K562 (cell line): ENCODE data around the gene S100A4.
"Not testable (repeated sequence)": the region's sequence is repeated elsewhere in the genome, so short reads cannot be mapped to it uniquely, and the experiment has no call there.

Experiments
- ATF2 ChIP-seq: sonication (generic); formaldehyde crosslinking; IDR thresholded peaks from 2 replicates; pipeline ENCODE4 v1.8.1; 2022; ENCODE audit warnings: missing genetic modification reagents
- CBFB ChIP-seq: sonication (generic); formaldehyde crosslinking; IDR thresholded peaks from 2 replicates; pipeline ENCODE4 v1.4.0; 2020; ENCODE audit warnings: mild to moderate bottlenecking, missing genetic modification reagents
- CREB1 ChIP-seq, 2 experiments: sonication (generic) in 1 of 2; formaldehyde crosslinking in 1 of 2; IDR thresholded peaks; 2 replicates each; pipeline versions ENCODE4 v1.6.1 to v1.8.0; 2012 to 2022; ENCODE audit warnings: inconsistent platforms in 1 of 2, mild to moderate bottlenecking in 1 of 2, missing genetic modification reagents in 1 of 2, moderate library complexity in 1 of 2
- CTCF ChIP-seq, 3 experiments: IDR thresholded peaks in 2 of 3; conservative IDR thresholded peaks in 1 of 3; 2 replicates each; pipeline ENCODE4 v1.5.1; 2011 to 2012; ENCODE audit warnings: low read length in 3 of 3, mild to moderate bottlenecking in 3 of 3, control low read depth in 2 of 3, improper control_type of control experiment in 1 of 3, inconsistent platforms in 1 of 3, low read depth in 1 of 3, mixed read lengths in 1 of 3, moderate library complexity in 1 of 3; ENCODE audit not compliant: insufficient read depth in 2 of 3
- GTF3C2 ChIP-seq: IDR thresholded peaks from 3 replicates; pipeline ENCODE4 v1.6.1; 2011; ENCODE audit warnings: borderline replicate concordance, mild to moderate bottlenecking, moderate library complexity; ENCODE audit not compliant: insufficient read length; ENCODE audit errors: extremely low read depth
- HDAC6 ChIP-seq: IDR thresholded peaks from 2 replicates; pipeline ENCODE4 v1.6.1; 2012; ENCODE audit warnings: low read depth, mild to moderate bottlenecking, control low read depth, inconsistent platforms, low read length, moderate library complexity
- KHSRP ChIP-seq: fragments of 450-650 bp; IDR thresholded peaks from 2 replicates; pipeline ENCODE4 v1.6.1; 2017
- POLR2A ChIP-seq: fragments of 450-650 bp; conservative IDR thresholded peaks from 2 replicates; pipeline ENCODE4 v1.6.1; 2016
- POLR2AphosphoS5 ChIP-seq: IDR thresholded peaks from 2 replicates; pipeline ENCODE4 v1.6.1; 2011; ENCODE audit warnings: mild to moderate bottlenecking, low read depth, low read length, moderate library complexity; ENCODE audit not compliant: control insufficient read depth, insufficient read depth
- TAF1 ChIP-seq: IDR thresholded peaks from 2 replicates; pipeline ENCODE4 v1.6.1; 2011; ENCODE audit warnings: mild to moderate bottlenecking, low read length, moderate library complexity; ENCODE audit not compliant: insufficient read depth, control insufficient read depth, severe bottlenecking; ENCODE audit errors: extremely low read depth
- USF1 ChIP-seq: sonication (generic); formaldehyde crosslinking; IDR thresholded peaks from 2 replicates; pipeline ENCODE4 v1.9.0; 2022; ENCODE audit warnings: mild to moderate bottlenecking, missing genetic modification reagents
- ZNF274 ChIP-seq: IDR thresholded peaks from 2 replicates; pipeline ENCODE4 v1.6.1; 2011; ENCODE audit warnings: low read depth, mild to moderate bottlenecking, low read length, moderate library complexity, borderline replicate concordance

GRCh38 chr1:153588033-153588432 is 42.4 kb upstream of the S100A4 start:
- not testable (repeated sequence) for TF ChIP-seq CBFB (CRISPR knock-in tag); CREB1 (IDR thresholded peaks at IDR 0.05); CREB1 (CRISPR knock-in tag; IDR thresholded peaks at IDR 0.05); USF1; POLR2AphosphoS5; TAF1; CTCF (IDR thresholded peaks at IDR 0.05 in 2 of 3, conservative IDR thresholded peaks at IDR 0.05 in 1 of 3; ENCODE audit: insufficient read depth in 2 of 3, low read depth in 1 of 3, low read length in 3 of 3); HDAC6; POLR2A; GTF3C2; KHSRP; ZNF274; ATF2
